ENCODE measurements around the gene SPATA3. TPM values are rescaled to one million over a fixed set of nuclear protein-coding genes. Genes with fewer than 3 reads are reported as not detected.

The SPATA3 gene
- total and polyA plus RNA-seq, 2 of the 13 experiments (the other 11 are each of a cell fraction or from before 2014, with no cell fraction given): not detected

DNA sequence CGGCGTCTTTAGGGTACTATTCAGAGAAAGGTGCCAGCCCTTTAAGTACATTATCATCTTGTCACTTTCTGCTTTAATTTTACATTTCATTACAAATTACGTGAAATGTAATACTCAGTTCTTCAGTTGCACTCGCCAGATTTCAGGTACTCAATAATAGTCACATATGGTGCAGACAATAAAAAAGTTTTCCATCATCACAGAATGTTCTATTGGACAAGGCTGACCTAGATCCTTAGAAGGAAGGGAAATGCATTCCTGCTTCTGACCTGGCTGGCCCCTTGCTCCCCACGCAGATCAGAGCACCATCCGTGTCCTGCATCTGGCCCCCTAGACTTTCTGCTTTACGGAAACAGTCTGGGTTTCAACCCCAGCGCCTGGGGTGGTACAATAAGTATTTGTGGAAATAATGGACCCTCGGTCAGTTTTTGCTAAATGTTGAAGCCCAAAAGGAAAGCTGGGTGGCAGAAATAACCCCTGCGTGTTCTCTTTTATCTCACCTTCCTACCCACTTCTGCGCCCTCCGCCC is 40.7 kb downstream of the SPATA3 start (continued):
- TF ChIP-seq REPIN1 (CRISPR knock-in tag; IDR thresholded peaks at IDR 0.05; ENCODE audit: borderline replicate concordance, low read depth): 0 out of 2 replicates have a peak, but pooled peaks have one; percentile 14

DNA sequence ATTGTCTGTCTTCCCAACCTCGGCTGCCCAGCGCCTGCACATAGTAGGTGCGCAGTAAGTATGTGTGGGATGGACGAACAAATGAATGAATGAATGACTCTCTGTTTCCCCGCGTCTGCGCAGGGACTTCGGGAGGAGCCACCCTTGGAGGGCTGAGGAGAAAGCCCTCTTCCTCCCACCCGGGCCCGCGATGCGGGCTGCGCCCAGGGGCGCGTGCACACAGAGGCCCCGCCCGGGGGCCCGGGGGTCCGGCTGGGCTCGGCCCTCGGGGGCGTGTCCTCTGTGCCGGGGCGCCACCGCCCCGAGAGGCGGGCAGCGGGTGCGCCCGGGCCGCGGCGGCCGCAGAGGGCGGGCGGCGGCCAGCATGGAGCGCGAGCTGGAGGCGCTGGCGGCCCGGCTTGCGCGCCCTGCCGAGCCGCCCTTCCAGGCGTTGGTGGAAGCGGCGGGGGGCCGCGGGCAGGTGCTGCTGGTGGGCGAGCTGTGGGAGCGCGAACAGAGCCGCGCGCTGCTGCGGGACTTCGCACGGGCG is 41.3 kb downstream of the SPATA3 start, which contains the start of gene C2orf72:
TSS of gene C2orf72 (plus strand) at position 322 of the 529 bp plus-strand sequence. CDS start at position 365, 43 bp downstream.
- BruUV-seq (replicated peaks): no TSS peak
- WGBS (ENCODE audit: low lambda C conversion rate): 3% methylated on average over 8 of the region's 61 CpGs
- intact Hi-C loops (cut with micrococcal nuclease; ENCODE audit: unreplicated experiment) (no loop called here), in situ Hi-C loops (cut with HindIII; ENCODE audit: extremely low pct_ligation_motif_present, low pct_unique_long_range_greater_than_20kb) (no loop called here)
- Histone ChIP-seq H3K9me3 (ENCODE audit: low read length) (no peaks in the 10 kb centered on the region), H2AFZ (ENCODE audit: low read length) (no peak within 1 kb of the TSS), H3K4me2 (ENCODE audit: low read depth, low read length) (peak within 1 kb of the TSS; percentile 98), H3K9ac (ENCODE audit: insufficient read depth, low read depth, low read length) (peak within 1 kb of the TSS; percentile 90), H3K79me2 (ENCODE audit: insufficient read depth, low read length) (peaks cover 36% of the 10 kb centered on the region), H3K4me1 (ENCODE audit: insufficient read depth, low read length) (peaks cover 87% of the 10 kb centered on the region), H3K36me3 (replicated peaks in 1 of 2; ENCODE audit: control insufficient read depth in 1 of 2, insufficient read depth in 2 of 2, low read length in 2 of 2) (peaks cover 9 to 13% of the 10 kb centered on the region in 2 experiments), H3K27ac (ENCODE audit: extremely low read length, insufficient read depth, low read length) (peak within 1 kb of the TSS; percentile 92), H3K27me3 (ENCODE audit: control insufficient read depth in 1 of 2, insufficient read depth in 2 of 2, low read length in 2 of 2) (no peaks in the 10 kb centered on the region; a peak in 1 of 5 replicates), H4K20me1 (ENCODE audit: insufficient read depth, low read length) (peaks cover 6% of the 10 kb centered on the region; the same call in 1 of the 2 replicates), H3K4me3 (replicated peaks in 1 of 3; ENCODE audit: insufficient read depth in 1 of 3, low read depth in 2 of 3, low read length in 3 of 3) (peak within 1 kb of the TSS; percentile 83 to 99 (median 99))
- POLR2A ChIA-PET: interaction anchor here (8.5 kb wide), 1 partner anchor 13 kb away, joined by 399 read pairs; no protein-coding TSS in a partner anchor
- FAIRE-seq (no peak), ATAC-seq (peak; percentile 69), DNase-seq (ENCODE audit: low spot score) (no peak)
- CTCF ChIA-PET (ENCODE audit: low intra/inter-chr PET ratio, low total read pairs): interaction anchor here (2.7 kb wide), 1 partner anchor 15 kb away, joined by 25 read pairs; no protein-coding TSS in a partner anchor
- TF ChIP-seq EHMT2 (IDR thresholded peaks at IDR 0.05; ENCODE audit: borderline replicate concordance, low read depth, low read length) (no peak), ZNF546 (CRISPR knock-in tag; conservative IDR thresholded peaks at IDR 0.05) (0 out of 2 replicates have a peak, but pooled peaks have one; percentile 44), ZNF431 (CRISPR knock-in tag; IDR thresholded peaks at IDR 0.05; ENCODE audit: borderline replicate concordance, low read depth) (peak; percentile 80; the same call in 1 of the 2 replicates), ZFY (CRISPR knock-in tag; IDR thresholded peaks at IDR 0.05) (peak; percentile 63), HNF4G (IDR thresholded peaks at IDR 0.05; ENCODE audit: borderline replicate concordance, low read depth, low read length) (no peak), HNF4G (CRISPR knock-in tag; IDR thresholded peaks at IDR 0.05; ENCODE audit: borderline replicate concordance, low read depth) (0 out of 2 replicates have a peak, but pooled peaks have one; percentile 24), ZMYM4 (CRISPR knock-in tag; IDR thresholded peaks at IDR 0.05) (0 out of 2 replicates have a peak, but pooled peaks have one; percentile 24), ZBTB7B (CRISPR knock-in tag; IDR thresholded peaks at IDR 0.05) (peak; percentile 61; the same call in 1 of the 2 replicates), KLF12 (CRISPR knock-in tag; IDR thresholded peaks at IDR 0.05; ENCODE audit: borderline replicate concordance) (peak; percentile 81; the same call in 1 of the 2 replicates), NPAS2 (CRISPR knock-in tag; IDR thresholded peaks at IDR 0.05; ENCODE audit: borderline replicate concordance) (no peak), ZNF207 (IDR thresholded peaks at IDR 0.05; ENCODE audit: borderline replicate concordance) (no peak), SRY (CRISPR knock-in tag; IDR thresholded peaks at IDR 0.05) (peak; percentile 80; the same call in 1 of the 2 replicates), SCMH1 (CRISPR knock-in tag; IDR thresholded peaks at IDR 0.05; ENCODE audit: borderline replicate concordance) (no peak), ASH2L (IDR thresholded peaks at IDR 0.05; ENCODE audit: insufficient read length, low read depth, low read length) (peak; percentile 76), RCOR2 (CRISPR knock-in tag; IDR thresholded peaks at IDR 0.05) (0 out of 2 replicates have a peak, but pooled peaks have one; percentile 17), ZNF253 (CRISPR knock-in tag; IDR thresholded peaks at IDR 0.05; ENCODE audit: borderline replicate concordance) (0 out of 2 replicates have a peak, but pooled peaks have one; percentile 45), CHD4 (IDR thresholded peaks at IDR 0.05; ENCODE audit: borderline replicate concordance, low read length) (peak; percentile 56; the same call in 1 of the 2 replicates), MED8 (CRISPR knock-in tag; IDR thresholded peaks at IDR 0.05; ENCODE audit: insufficient replicate concordance) (peak; percentile 16), U2AF1 (optimal IDR thresholded peaks at IDR 0.05; ENCODE audit: low read depth, low read length) (no peak)
- TF ChIP-seq, protein P1, sequence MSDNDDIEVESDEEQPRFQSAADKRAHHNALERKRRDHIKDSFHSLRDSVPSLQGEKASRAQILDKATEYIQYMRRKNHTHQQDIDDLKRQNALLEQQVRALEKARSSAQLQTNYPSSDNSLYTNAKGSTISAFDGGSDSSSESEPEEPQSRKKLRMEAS (IDR thresholded peaks at IDR 0.05): peak; percentile 58
- TF ChIP-seq, protein P2, sequence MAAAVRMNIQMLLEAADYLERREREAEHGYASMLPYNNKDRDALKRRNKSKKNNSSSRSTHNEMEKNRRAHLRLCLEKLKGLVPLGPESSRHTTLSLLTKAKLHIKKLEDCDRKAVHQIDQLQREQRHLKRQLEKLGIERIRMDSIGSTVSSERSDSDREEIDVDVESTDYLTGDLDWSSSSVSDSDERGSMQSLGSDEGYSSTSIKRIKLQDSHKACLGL (CRISPR knock-in tag; IDR thresholded peaks at IDR 0.05): peak; percentile 44; the same call in 1 of the 2 replicates
